Measurements from ENCODE around the gene HOXA2.

Gene HOXA2

GRCh38 chr7:27117887-27118491, 15.5 kb upstream of the HOXA2 start:
- WGBS, result 20% methylated on average over 15 of the region's 19 CpGs
- H3K23ac ChIP-seq (ENCODE audit: low read length in 2 of 2), result no peak overlapping the region
- DNase-seq, result peak; percentile 29

GRCh38 chr7:27116962-27117886, 14.7 kb upstream of the HOXA2 start:
- Histone ChIP-seq H3K27ac (ENCODE audit: low read length, poor library complexity, severe bottlenecking) (peak overlapping the region; percentile 99), H3K4me3 (ENCODE audit: insufficient read depth in 1 of 2, low read depth in 1 of 2, low read length in 2 of 2) (peak overlapping the region; percentile 67 to 69), H2BK5ac (ENCODE audit: low read depth, low read length, poor library complexity, severe bottlenecking) (peak overlapping the region; percentile 77), H2AFZ (ENCODE audit: low read depth, low read length) (no peak overlapping the region), H3K4ac (ENCODE audit: low read depth in 1 of 2, low read length in 2 of 2) (no peak overlapping the region), H3K79me1 (replicated peaks; ENCODE audit: low read length, poor library complexity, severe bottlenecking) (no peaks in the 10 kb centered on the region), H3K9me3 (ENCODE audit: control insufficient read depth, low read length) (no peaks in the 10 kb centered on the region), H3K4me1 (ENCODE audit: control insufficient read depth, insufficient read depth, low read depth, low read length) (peaks cover 2% of the 10 kb centered on the region), H3K14ac (ENCODE audit: low read length in 2 of 2) (no peak overlapping the region), H3K18ac (ENCODE audit: low read depth in 1 of 2, low read length in 2 of 2) (no peak overlapping the region), H2BK15ac (ENCODE audit: low read depth, poor library complexity, severe bottlenecking) (no peak overlapping the region), H2AK5ac (ENCODE audit: low read length, severe bottlenecking) (peak overlapping the region; percentile 86), H3K23ac (ENCODE audit: low read length in 2 of 2) (peak overlapping the region in 1 of 2 experiments; percentile 1), H3K27me3 (ENCODE audit: control insufficient read depth in 1 of 2, insufficient read depth in 1 of 2, low read length in 2 of 2) (no peaks in the 10 kb centered on the region), H4K91ac (ENCODE audit: low read length) (no peak overlapping the region), H2BK12ac (ENCODE audit: low read length in 2 of 2) (no peak overlapping the region), H2BK120ac (ENCODE audit: low read depth, low read length) (no peak overlapping the region), H3K9ac (ENCODE audit: low read length) (peak overlapping the region; percentile 78), H4K8ac (ENCODE audit: low read length) (no peak overlapping the region), H3K4me2 (ENCODE audit: low read length, poor library complexity, severe bottlenecking) (peak overlapping the region; percentile 91), H3K36me3 (ENCODE audit: control insufficient read depth in 1 of 2, insufficient read depth in 2 of 2, low read depth in 1 of 2, low read length in 2 of 2) (peaks cover 15 to 26% of the 10 kb centered on the region in 2 experiments)
- DNase-seq, result no peak
- 40% methylated on average over 12 of the region's 12 CpGs for WGBS

More at GRCh38 chr7:27117887-27118491, 15.5 kb upstream of the HOXA2 start:
- Histone ChIP-seq H2BK5ac (ENCODE audit: low read depth, low read length, poor library complexity, severe bottlenecking) (peak overlapping the region; percentile 77), H3K36me3 (ENCODE audit: control insufficient read depth in 1 of 2, insufficient read depth in 2 of 2, low read depth in 1 of 2, low read length in 2 of 2) (peaks cover 18 to 34% of the 10 kb centered on the region in 2 experiments), H4K91ac (ENCODE audit: low read length) (no peak overlapping the region), H3K14ac (ENCODE audit: low read length in 2 of 2) (no peak overlapping the region), H3K79me1 (replicated peaks; ENCODE audit: low read length, poor library complexity, severe bottlenecking) (no peaks in the 10 kb centered on the region), H3K9ac (ENCODE audit: low read length) (peak overlapping the region; percentile 78), H2BK120ac (ENCODE audit: low read depth, low read length) (no peak overlapping the region), H2AK5ac (ENCODE audit: low read length, severe bottlenecking) (peak overlapping the region; percentile 74), H3K27ac (ENCODE audit: low read length, poor library complexity, severe bottlenecking) (peak overlapping the region; percentile 99), H3K27me3 (ENCODE audit: control insufficient read depth in 1 of 2, insufficient read depth in 1 of 2, low read length in 2 of 2) (no peaks in the 10 kb centered on the region), H3K9me3 (ENCODE audit: control insufficient read depth, low read length) (no peaks in the 10 kb centered on the region), H3K18ac (ENCODE audit: low read depth in 1 of 2, low read length in 2 of 2) (no peak overlapping the region), H3K4me2 (ENCODE audit: low read length, poor library complexity, severe bottlenecking) (peak overlapping the region; percentile 91), H2AFZ (ENCODE audit: low read depth, low read length) (no peak overlapping the region), H3K4me3 (ENCODE audit: insufficient read depth in 1 of 2, low read depth in 1 of 2, low read length in 2 of 2) (peak overlapping the region; percentile 67 to 69), H2BK12ac (ENCODE audit: low read length in 2 of 2) (no peak overlapping the region), H3K4me1 (ENCODE audit: control insufficient read depth, insufficient read depth, low read depth, low read length) (peaks cover 2% of the 10 kb centered on the region), H2BK15ac (ENCODE audit: low read depth, poor library complexity, severe bottlenecking) (no peak overlapping the region), H3K4ac (ENCODE audit: low read depth in 1 of 2, low read length in 2 of 2) (no peak overlapping the region), H4K8ac (ENCODE audit: low read length) (no peak overlapping the region)

- DNase-seq, result no peak
- Histone ChIP-seq H4K91ac (ENCODE audit: low read length) (no peak overlapping the region), H2AFZ (ENCODE audit: low read depth, low read length) (no peak overlapping the region), H2AK5ac (ENCODE audit: low read length, severe bottlenecking) (peak overlapping the region; percentile 86), H3K4me3 (ENCODE audit: insufficient read depth in 1 of 2, low read depth in 1 of 2, low read length in 2 of 2) (peak overlapping the region; percentile 60 to 69), H3K27ac (ENCODE audit: low read length, poor library complexity, severe bottlenecking) (peak overlapping the region; percentile 99), H2BK15ac (ENCODE audit: low read depth, poor library complexity, severe bottlenecking) (no peak overlapping the region), H3K4ac (ENCODE audit: low read depth in 1 of 2, low read length in 2 of 2) (no peak overlapping the region), H3K9me3 (ENCODE audit: control insufficient read depth, low read length) (no peaks in the 10 kb centered on the region), H3K14ac (ENCODE audit: low read length in 2 of 2) (no peak overlapping the region), H2BK12ac (ENCODE audit: low read length in 2 of 2) (no peak overlapping the region), H3K4me1 (ENCODE audit: control insufficient read depth, insufficient read depth, low read depth, low read length) (peaks cover 2% of the 10 kb centered on the region), H3K4me2 (ENCODE audit: low read length, poor library complexity, severe bottlenecking) (peak overlapping the region; percentile 91), H3K9ac (ENCODE audit: low read length) (peak overlapping the region; percentile 78), H3K36me3 (ENCODE audit: control insufficient read depth in 1 of 2, insufficient read depth in 2 of 2, low read depth in 1 of 2, low read length in 2 of 2) (peaks cover 15 to 17% of the 10 kb centered on the region in 2 experiments), H2BK5ac (ENCODE audit: low read depth, low read length, poor library complexity, severe bottlenecking) (peak overlapping the region; percentile 96), H3K23ac (ENCODE audit: low read length in 2 of 2) (no peak overlapping the region), H2BK120ac (ENCODE audit: low read depth, low read length) (no peak overlapping the region), H3K18ac (ENCODE audit: low read depth in 1 of 2, low read length in 2 of 2) (no peak overlapping the region), H3K79me1 (replicated peaks; ENCODE audit: low read length, poor library complexity, severe bottlenecking) (no peaks in the 10 kb centered on the region), H4K8ac (ENCODE audit: low read length) (no peak overlapping the region), H3K27me3 (ENCODE audit: control insufficient read depth in 1 of 2, insufficient read depth in 1 of 2, low read length in 2 of 2) (no peaks in the 10 kb centered on the region)
- 32% methylated on average over 17 of the region's 20 CpGs for WGBS
These were observed 13.8 kb upstream of the HOXA2 start for GRCh38 chr7:27116031-27116961.

Data from mesenchymal stem cell (in vitro differentiated cells and primary cell).